Gastroesophageal sphincter (tissue), 3 donors: ENCODE measurements around the gene HMGN2.

Source experiments
- EP300 ChIP-seq: sonication (generic); formaldehyde crosslinking; IDR thresholded peaks from one replicate; pipeline ENCODE4 v1.6.1; 2017; ENCODE audit warnings: antibody characterized with exemption, mild to moderate bottlenecking
- POLR2A ChIP-seq, 2 donors: fragments of 450-650 bp; IDR thresholded peaks; one replicate each; pipeline ENCODE4 v1.6.1; 2017; ENCODE audit warnings: antibody characterized with exemption in 2 of 2, mild to moderate bottlenecking in 2 of 2, moderate library complexity in 1 of 2
- POLR2AphosphoS5 ChIP-seq: sonication (generic); formaldehyde crosslinking; IDR thresholded peaks from one replicate; pipeline ENCODE4 v1.6.1; 2017; ENCODE audit warnings: antibody characterized with exemption
- TF ChIP-seq, protein P1 (sequence below), 4 experiments: fragments of 200-600 bp in 2 of 4; fragments of 450-650 bp in 2 of 4; sonication (generic) in 1 of 4; IDR thresholded peaks; one replicate each; pipeline ENCODE4 v1.5.1; 2017 to 2019; ENCODE audit warnings: antibody characterized with exemption in 4 of 4, mild to moderate bottlenecking in 2 of 4, moderate library complexity in 2 of 4

DNA sequence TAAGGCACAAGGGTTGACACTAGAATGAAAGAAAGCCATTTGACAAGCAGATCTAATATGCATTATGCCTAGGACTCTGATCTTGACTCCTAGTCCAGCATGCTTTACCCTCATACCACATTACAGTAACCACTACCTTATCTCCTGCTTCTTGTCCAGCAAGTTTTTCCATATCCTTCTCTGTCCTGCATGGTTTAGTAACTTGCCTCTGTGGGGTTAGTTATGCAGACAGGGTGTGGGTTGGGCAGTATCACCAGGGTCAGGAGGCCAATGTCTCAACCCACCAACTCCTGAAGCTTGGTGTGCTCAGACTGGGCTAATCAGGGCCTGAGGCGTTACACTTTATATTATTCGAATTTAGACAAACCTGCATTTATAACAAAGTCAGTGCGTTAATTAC, 21.3 kb upstream of the HMGN2 start:
- TF ChIP-seq, protein P1, sequence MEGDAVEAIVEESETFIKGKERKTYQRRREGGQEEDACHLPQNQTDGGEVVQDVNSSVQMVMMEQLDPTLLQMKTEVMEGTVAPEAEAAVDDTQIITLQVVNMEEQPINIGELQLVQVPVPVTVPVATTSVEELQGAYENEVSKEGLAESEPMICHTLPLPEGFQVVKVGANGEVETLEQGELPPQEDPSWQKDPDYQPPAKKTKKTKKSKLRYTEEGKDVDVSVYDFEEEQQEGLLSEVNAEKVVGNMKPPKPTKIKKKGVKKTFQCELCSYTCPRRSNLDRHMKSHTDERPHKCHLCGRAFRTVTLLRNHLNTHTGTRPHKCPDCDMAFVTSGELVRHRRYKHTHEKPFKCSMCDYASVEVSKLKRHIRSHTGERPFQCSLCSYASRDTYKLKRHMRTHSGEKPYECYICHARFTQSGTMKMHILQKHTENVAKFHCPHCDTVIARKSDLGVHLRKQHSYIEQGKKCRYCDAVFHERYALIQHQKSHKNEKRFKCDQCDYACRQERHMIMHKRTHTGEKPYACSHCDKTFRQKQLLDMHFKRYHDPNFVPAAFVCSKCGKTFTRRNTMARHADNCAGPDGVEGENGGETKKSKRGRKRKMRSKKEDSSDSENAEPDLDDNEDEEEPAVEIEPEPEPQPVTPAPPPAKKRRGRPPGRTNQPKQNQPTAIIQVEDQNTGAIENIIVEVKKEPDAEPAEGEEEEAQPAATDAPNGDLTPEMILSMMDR (IDR thresholded peaks at IDR 0.05), result no peak
- TF ChIP-seq EP300 (no peak), POLR2AphosphoS5 (no peak), POLR2A (IDR thresholded peaks at IDR 0.05) (no peak)
